ENCODE results near the gene SLC17A2. TPM values are rescaled to one million over a fixed set of nuclear protein-coding genes. Genes with fewer than 3 reads are reported as not detected.

Gene SLC17A2
- total and polyA plus RNA-seq, 4 experiments from 2014 or later, result not detected

DNA sequence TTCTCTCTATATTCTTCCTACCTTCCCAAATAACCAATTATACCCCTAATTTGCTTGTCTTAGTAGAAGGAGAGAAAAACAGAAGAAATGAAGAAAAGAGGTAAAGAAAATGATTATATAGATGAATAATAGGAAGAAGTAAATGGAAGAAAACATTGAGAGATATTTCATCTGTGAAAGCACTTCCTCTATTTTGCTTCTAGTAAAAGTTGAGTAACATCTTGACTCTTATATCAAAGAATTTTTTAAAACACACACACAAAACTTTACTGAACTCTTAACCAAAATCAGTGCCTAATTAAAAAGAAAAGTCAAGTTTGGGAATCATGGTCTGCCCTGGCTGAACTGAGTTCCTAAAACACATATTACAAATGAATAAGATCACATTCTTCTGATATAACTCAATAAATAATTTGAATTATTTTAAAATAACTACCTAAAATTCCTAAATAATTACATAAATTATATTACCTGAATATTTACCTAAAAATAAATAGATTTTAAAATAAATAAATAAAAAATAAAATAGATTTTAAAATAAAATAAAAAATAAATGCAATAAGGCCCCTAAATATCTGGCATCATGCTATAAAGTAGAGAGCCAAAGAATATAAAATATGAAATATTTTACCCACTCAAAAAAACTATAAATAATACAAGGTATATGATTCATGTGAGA lies 8.8 kb downstream of the SLC17A2 start:
- Histone ChIP-seq H3K9me3 (ENCODE audit: control insufficient read depth in 1 of 2, low read length in 2 of 2) (no peaks in the 10 kb centered on the region), H3K36me3 (ENCODE audit: insufficient read depth, low read length) (no peaks in the 10 kb centered on the region), H3K27me3 (ENCODE audit: insufficient read depth, low read length) (no peaks in the 10 kb centered on the region), H3K4me1 (ENCODE audit: insufficient read depth, low read length) (no peaks in the 10 kb centered on the region), H3K4me3 (ENCODE audit: low read length in 2 of 2) (no peak overlapping the region), H3K27ac (ENCODE audit: low read depth, low read length) (no peak overlapping the region)
- Mint-ChIP-seq H3K27me3 (peaks cover 3 to 6% of the 10 kb centered on the region in 2 donors), H3K36me3 (no peaks in the 10 kb centered on the region), H3K27ac (no peak overlapping the region), H3K4me3 (no peak overlapping the region), H3K9me3 (no peaks in the 10 kb centered on the region), H3K4me1 (no peaks in the 10 kb centered on the region)
- intact Hi-C loops (cut with micrococcal nuclease), result no loop called here
- CTCF ChIA-PET (ENCODE audit: partially characterized antibody), result no interaction called here
- POLR2A ChIA-PET (ENCODE audit: partially characterized antibody), result no interaction called here
- DNase-seq, result no peak

DNA sequence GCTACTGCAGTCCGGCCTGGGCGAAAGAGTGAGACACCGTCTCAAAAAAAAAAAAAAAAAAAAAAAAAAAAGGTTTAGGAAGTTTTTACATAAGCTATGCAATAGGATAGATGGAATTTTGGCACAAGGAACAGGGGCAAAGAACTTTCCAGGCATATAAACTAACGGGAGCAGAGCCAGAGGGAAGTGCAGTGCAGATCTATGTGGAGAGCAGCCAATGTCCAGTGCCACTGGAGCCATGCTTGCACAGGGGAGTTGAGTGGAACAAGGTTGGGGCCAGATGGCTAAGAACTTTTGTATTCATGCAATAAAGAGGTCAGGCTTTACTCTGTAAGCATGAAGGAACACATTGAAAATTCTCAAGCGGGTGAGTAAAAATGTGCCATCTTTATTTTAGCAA lies 10.8 kb downstream of the SLC17A2 start:
- DNase-seq, result no peak
- intact Hi-C loops (cut with micrococcal nuclease), result no loop called here
- Histone ChIP-seq H3K36me3 (ENCODE audit: insufficient read depth, low read length) (no peaks in the 10 kb centered on the region), H3K9me3 (ENCODE audit: control insufficient read depth in 1 of 2, low read length in 2 of 2) (no peaks in the 10 kb centered on the region), H3K4me3 (ENCODE audit: low read length in 2 of 2) (no peak overlapping the region), H3K4me1 (ENCODE audit: insufficient read depth, low read length) (no peaks in the 10 kb centered on the region), H3K27ac (ENCODE audit: low read depth, low read length) (no peak overlapping the region), H3K27me3 (ENCODE audit: insufficient read depth, low read length) (no peaks in the 10 kb centered on the region)
- Mint-ChIP-seq H3K36me3 (no peaks in the 10 kb centered on the region), H3K4me3 (no peak overlapping the region), H3K27ac (no peak overlapping the region), H3K9me3 (no peaks in the 10 kb centered on the region), H3K27me3 (peaks cover 5 to 9% of the 10 kb centered on the region in 2 donors), H3K4me1 (no peaks in the 10 kb centered on the region)
- ChIA-PET CTCF (ENCODE audit: partially characterized antibody) (interaction anchor here (1.1 kb wide), 1 partner anchor 20 kb away, joined by 3 read pairs; no protein-coding TSS in a partner anchor), POLR2A (ENCODE audit: partially characterized antibody) (no interaction called here)

DNA sequence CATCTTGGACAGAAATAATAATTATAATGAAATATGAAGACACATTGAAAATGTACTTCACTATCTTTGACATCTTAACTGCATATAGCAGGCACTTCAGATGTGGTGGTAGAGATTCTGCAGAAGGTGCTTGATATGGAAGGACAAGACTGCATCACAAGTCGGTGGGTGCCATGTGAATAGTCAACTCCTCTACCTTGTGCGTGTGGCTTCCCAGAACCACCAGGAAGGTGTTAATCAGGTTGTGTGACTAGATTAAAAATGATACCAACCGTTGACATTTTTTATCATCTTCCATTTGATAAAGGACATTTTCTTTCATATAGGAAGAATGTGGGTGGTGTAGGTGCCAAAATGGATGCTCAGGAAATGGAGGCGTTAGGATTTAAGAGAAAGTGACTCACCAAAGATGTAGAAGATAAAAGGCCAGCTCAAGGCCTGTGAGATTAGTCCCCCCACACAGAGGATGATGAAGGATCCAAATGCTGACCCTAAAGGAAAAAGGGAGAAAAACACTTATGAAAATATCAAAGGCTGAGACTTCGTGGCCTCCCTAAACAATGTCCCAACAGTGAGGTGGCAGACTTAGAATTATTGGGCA lies 12.3 kb downstream of the SLC17A2 start:
- intact Hi-C loops (cut with micrococcal nuclease), result no loop called here
- Histone ChIP-seq H3K36me3 (ENCODE audit: insufficient read depth, low read length) (no peaks in the 10 kb centered on the region), H3K9me3 (ENCODE audit: control insufficient read depth in 1 of 2, low read length in 2 of 2) (no peaks in the 10 kb centered on the region), H3K4me1 (ENCODE audit: insufficient read depth, low read length) (no peaks in the 10 kb centered on the region), H3K27me3 (ENCODE audit: insufficient read depth, low read length) (no peaks in the 10 kb centered on the region), H3K4me3 (ENCODE audit: low read length in 2 of 2) (no peak overlapping the region), H3K27ac (ENCODE audit: low read depth, low read length) (no peak overlapping the region)
- peaks cover 2 to 5% of the 10 kb centered on the region in 2 donors for H3K27me3 Mint-ChIP-seq
- no peaks in the 10 kb centered on the region for H3K9me3 Mint-ChIP-seq
- POLR2A ChIA-PET (ENCODE audit: partially characterized antibody), result no interaction called here
- DNase-seq, result no peak
- no peak overlapping the region for H3K27ac Mint-ChIP-seq
- H3K36me3 Mint-ChIP-seq, result no peaks in the 10 kb centered on the region
- H3K4me1 Mint-ChIP-seq, result no peaks in the 10 kb centered on the region
- CTCF ChIA-PET (ENCODE audit: partially characterized antibody), result no interaction called here
- no peak overlapping the region for H3K4me3 Mint-ChIP-seq

DNA sequence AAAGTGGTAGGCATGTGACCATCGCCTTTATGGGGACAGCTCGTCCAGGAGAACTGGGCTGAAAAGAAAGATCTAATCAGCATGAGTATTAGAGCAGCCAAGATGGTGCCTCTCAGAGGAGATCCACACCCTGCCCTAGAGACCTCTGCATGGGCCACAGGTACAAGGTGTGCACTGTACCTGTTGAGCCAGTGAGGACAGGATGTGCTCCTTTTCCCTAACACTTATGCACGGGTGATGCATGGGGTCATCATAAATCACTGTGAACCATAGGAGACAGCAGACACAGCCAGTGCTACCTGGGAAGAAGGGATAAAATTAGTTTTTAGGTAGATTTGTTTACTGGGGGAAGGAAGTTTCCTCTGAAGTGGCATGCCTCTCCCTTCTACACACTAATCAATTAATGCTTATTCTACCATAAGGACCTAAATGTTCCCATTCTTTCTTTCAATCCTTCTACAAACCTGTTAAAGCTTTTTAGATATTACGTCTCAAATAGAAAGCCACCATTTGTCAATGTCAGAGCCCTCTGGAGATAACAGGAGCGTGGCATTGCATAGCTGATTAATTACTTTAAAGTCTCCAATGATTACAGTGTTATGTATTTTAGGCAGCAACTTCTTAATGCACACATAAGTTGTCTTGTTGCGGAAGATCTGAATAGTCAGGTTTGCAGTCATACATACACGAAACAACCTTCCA lies 13.6 kb downstream of the SLC17A2 start:
- Mint-ChIP-seq H3K4me1 (no peaks in the 10 kb centered on the region), H3K27me3 (peaks cover 4 to 7% of the 10 kb centered on the region in 2 donors), H3K4me3 (no peak overlapping the region), H3K27ac (no peak overlapping the region), H3K9me3 (no peaks in the 10 kb centered on the region), H3K36me3 (no peaks in the 10 kb centered on the region)
- H3K27ac ChIP-seq (ENCODE audit: low read depth, low read length), result no peak overlapping the region
- intact Hi-C loops (cut with micrococcal nuclease), result no loop called here
- no peaks in the 10 kb centered on the region for H3K4me1 ChIP-seq (ENCODE audit: insufficient read depth, low read length)
- CTCF ChIA-PET (ENCODE audit: partially characterized antibody), result interaction anchor here (0.8 kb wide), 1 partner anchor 13 kb away, joined by 3 read pairs; no protein-coding TSS in a partner anchor
- POLR2A ChIA-PET (ENCODE audit: partially characterized antibody), result no interaction called here
- DNase-seq, result no peak
- H3K9me3 ChIP-seq (ENCODE audit: control insufficient read depth in 1 of 2, low read length in 2 of 2), result no peaks in the 10 kb centered on the region
- H3K36me3 ChIP-seq (ENCODE audit: insufficient read depth, low read length), result no peaks in the 10 kb centered on the region
- H3K27me3 ChIP-seq (ENCODE audit: insufficient read depth, low read length), result no peaks in the 10 kb centered on the region
- no peak overlapping the region for H3K4me3 ChIP-seq (ENCODE audit: low read length in 2 of 2)

DNA sequence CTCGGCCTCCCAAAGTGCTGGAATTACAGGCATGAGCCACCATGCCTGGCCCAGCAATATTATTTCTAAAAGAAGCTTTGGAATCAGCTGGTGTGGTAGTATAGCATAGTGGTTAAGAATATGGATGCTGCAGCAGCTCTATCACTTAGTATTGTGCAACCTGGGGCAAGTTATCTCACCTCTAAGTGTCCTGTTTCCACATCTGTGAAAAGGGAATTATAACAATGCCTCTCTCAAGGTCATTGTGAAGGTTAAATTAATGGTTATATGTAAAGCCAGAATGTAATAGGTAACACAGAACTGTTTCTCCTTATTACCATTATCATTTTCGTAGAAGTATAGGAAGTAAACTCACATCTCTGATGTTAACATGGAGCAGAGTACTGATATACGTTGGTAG lies 14.2 kb downstream of the SLC17A2 start:
- CTCF ChIA-PET (ENCODE audit: partially characterized antibody), result interaction anchor here (0.8 kb wide), 1 partner anchor 12 kb away, joined by 3 read pairs; no protein-coding TSS in a partner anchor
- Histone ChIP-seq H3K4me3 (ENCODE audit: low read length in 2 of 2) (no peak overlapping the region), H3K27me3 (ENCODE audit: insufficient read depth, low read length) (no peaks in the 10 kb centered on the region), H3K4me1 (ENCODE audit: insufficient read depth, low read length) (no peaks in the 10 kb centered on the region), H3K27ac (ENCODE audit: low read depth, low read length) (no peak overlapping the region), H3K9me3 (ENCODE audit: control insufficient read depth in 1 of 2, low read length in 2 of 2) (no peaks in the 10 kb centered on the region), H3K36me3 (ENCODE audit: insufficient read depth, low read length) (no peaks in the 10 kb centered on the region)
- no peak for DNase-seq
- no peaks in the 10 kb centered on the region for H3K36me3 Mint-ChIP-seq
- H3K9me3 Mint-ChIP-seq, result no peaks in the 10 kb centered on the region
- POLR2A ChIA-PET (ENCODE audit: partially characterized antibody), result no interaction called here
- no peak overlapping the region for H3K4me3 Mint-ChIP-seq
- intact Hi-C loops (cut with micrococcal nuclease), result no loop called here
- H3K27me3 Mint-ChIP-seq, result peaks cover 4 to 7% of the 10 kb centered on the region in 2 donors
- H3K27ac Mint-ChIP-seq, result no peak overlapping the region
- no peaks in the 10 kb centered on the region for H3K4me1 Mint-ChIP-seq

DNA sequence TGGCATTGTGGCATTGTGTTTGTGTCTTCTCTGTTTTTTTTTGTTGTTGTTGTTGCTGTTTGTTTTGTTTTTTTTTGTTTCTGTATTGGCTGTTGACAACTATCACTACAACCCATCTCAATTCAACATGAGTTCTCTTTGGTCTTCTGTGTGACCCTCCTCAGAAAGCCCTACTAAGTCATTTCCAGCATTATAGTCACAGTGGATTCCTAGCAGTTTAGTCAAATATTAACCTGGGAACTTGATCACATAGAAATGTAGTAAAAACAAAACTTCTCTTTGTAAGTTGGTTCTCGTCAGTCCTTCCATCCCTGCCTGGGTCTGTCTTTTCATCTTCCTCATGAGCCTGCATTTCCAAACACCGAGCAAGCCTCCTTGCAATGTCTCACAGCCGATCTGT lies 16.8 kb downstream of the SLC17A2 start:
- Mint-ChIP-seq H3K4me1 (no peaks in the 10 kb centered on the region), H3K27me3 (peaks cover 4 to 7% of the 10 kb centered on the region in 2 donors), H3K36me3 (no peaks in the 10 kb centered on the region), H3K27ac (no peak overlapping the region), H3K9me3 (no peaks in the 10 kb centered on the region), H3K4me3 (no peak overlapping the region)
- Histone ChIP-seq H3K9me3 (ENCODE audit: control insufficient read depth in 1 of 2, low read length in 2 of 2) (no peaks in the 10 kb centered on the region), H3K27me3 (ENCODE audit: insufficient read depth, low read length) (no peaks in the 10 kb centered on the region), H3K36me3 (ENCODE audit: insufficient read depth, low read length) (no peaks in the 10 kb centered on the region), H3K4me3 (ENCODE audit: low read length in 2 of 2) (no peak overlapping the region), H3K27ac (ENCODE audit: low read depth, low read length) (no peak overlapping the region), H3K4me1 (ENCODE audit: insufficient read depth, low read length) (no peaks in the 10 kb centered on the region)
- no peak for DNase-seq
- ChIA-PET POLR2A (ENCODE audit: partially characterized antibody) (no interaction called here), CTCF (ENCODE audit: partially characterized antibody) (no interaction called here)
- intact Hi-C loops (cut with micrococcal nuclease), result no loop called here

DNA sequence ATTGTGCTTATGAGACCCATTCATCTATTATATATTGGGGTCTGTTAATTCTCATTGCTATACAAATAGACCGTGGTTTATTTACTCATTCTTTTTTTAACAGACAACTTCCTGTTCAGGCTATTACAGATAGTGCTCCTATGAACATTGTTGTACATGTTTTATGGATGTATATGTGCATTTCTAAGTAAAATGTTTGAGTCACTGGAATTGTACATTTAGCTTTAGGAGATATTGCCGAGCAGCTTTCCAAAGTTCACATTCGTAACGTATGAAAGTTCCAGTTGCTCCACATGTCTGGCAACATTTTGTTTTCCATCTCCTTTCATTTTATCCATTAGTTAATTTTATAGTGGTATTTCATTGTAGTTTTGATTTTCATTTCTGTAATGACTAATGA lies 19.1 kb downstream of the SLC17A2 start:
- no peaks in the 10 kb centered on the region for H3K36me3 Mint-ChIP-seq
- no peak overlapping the region for H3K27ac ChIP-seq (ENCODE audit: low read depth, low read length)

More for the DNA sequence above, 19.1 kb downstream of the SLC17A2 start:
- H3K27ac Mint-ChIP-seq, result no peak overlapping the region
- H3K27me3 ChIP-seq (ENCODE audit: insufficient read depth, low read length), result no peaks in the 10 kb centered on the region
- POLR2A ChIA-PET (ENCODE audit: partially characterized antibody), result no interaction called here
- H3K9me3 Mint-ChIP-seq, result no peaks in the 10 kb centered on the region
- H3K4me1 ChIP-seq (ENCODE audit: insufficient read depth, low read length), result no peaks in the 10 kb centered on the region
- CTCF ChIA-PET (ENCODE audit: partially characterized antibody), result no interaction called here
- peaks cover 4 to 13% of the 10 kb centered on the region in 2 donors for H3K27me3 Mint-ChIP-seq
- H3K4me3 Mint-ChIP-seq, result no peak overlapping the region
- no peak for DNase-seq
- no peak overlapping the region for H3K4me3 ChIP-seq (ENCODE audit: low read length in 2 of 2)
- no peaks in the 10 kb centered on the region for H3K36me3 ChIP-seq (ENCODE audit: insufficient read depth, low read length)
- no peaks in the 10 kb centered on the region for H3K9me3 ChIP-seq (ENCODE audit: control insufficient read depth in 1 of 2, low read length in 2 of 2)
- intact Hi-C loops (cut with micrococcal nuclease), result no loop called here
- H3K4me1 Mint-ChIP-seq, result no peaks in the 10 kb centered on the region

Data from CD4-positive, alpha-beta memory T cell (primary cell).